ENCODE measurements around the gene MAN2A1.

The MAN2A1 gene

DNA sequence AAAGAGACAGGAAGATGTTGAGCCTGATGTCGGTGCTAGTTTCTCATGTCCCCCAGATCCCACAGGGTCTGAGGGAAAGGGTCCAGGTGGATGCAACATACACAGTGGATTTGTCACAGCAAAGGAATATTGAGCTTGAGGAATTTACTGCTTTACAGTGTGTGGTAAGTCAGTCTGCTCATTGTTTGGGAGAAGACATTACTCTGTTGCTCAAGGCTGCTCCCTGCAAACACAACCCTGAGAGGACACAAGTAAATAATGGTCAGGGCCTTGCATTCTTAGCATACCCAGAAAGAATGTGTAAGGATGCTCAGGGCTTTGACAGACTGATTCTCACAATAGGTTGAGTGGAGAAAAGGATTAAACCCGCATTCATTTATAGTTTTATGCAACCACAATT is 7.3 kb upstream of the MAN2A1 start:
- DNase-seq = no peak

DNA sequence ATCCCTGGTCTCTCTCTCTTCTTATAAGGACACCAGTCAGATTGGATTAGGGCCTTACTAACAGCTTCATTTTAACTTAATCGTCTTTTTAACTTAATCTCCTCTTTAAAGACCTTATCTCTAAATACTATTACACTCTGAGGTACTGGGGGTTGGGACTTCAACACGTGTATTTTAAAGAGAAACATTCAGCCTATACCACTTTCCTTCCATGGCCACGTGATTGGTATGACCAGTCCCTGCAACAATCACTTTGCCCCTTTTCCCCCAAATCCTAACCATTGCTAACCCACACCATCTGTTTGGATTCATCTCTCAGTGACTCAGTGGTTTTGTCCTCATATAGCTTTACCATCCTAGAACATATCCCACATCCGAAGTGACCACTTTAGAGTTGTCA is 3.8 kb upstream of the MAN2A1 start:
- no peak for DNase-seq

DNA sequence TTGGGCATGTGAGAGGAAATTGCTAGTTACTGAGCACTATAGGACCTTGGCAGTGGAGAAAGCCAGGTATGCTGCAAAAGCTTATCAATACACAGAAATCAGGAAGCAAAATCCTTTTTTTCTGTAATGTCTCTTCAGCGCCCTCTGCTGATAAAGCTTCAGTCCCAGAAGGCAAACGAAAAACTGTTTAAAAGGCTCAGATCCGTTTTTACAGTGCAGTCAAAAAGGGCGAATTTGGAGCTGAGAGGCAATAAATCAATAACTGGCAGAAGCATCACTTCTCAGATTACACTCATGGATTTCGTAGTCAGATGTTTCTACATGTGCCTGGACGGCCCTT is 1.1 kb upstream of the MAN2A1 start:
- DNase-seq = peak; percentile 32

DNA sequence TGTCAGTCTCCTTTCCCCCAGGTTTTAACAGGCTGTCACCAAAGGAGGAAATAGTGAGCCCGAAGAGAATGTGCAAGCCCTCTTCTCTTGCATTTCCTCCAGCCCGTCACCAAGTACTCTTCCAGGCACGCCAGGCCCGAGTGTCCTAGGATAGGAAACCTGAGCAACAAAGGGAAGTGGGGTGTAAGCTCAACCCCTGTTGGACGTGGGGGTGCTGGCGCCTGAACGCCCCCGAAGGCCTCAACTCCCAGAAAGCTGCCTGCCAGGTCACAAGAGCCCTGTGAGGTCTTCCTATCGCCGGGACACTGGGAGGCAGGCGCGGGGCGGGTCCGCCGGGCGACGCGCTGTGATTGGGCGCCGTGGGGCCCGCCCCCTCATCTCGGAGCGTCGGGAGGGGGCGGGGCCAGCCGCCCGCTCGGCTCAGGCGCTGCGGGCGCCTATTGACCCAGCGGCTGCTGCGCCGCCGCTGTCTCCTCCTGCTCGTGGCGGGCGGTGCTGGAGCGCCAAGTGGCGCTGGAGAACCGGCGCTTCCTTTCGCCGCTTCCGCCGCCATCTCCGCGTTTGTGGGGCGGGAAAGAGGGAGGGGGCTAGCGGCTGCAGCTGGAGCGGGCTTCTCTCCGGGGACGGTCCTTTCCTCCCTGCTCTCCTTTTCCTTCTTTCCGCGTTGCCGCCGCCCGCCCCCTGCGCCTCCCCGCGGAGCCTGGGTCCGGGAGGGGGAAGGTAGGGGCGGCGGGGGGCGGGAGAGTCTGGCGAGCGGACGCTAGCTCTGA is 572 bp upstream of the MAN2A1 start:
- peak; percentile 78 for DNase-seq

DNA sequence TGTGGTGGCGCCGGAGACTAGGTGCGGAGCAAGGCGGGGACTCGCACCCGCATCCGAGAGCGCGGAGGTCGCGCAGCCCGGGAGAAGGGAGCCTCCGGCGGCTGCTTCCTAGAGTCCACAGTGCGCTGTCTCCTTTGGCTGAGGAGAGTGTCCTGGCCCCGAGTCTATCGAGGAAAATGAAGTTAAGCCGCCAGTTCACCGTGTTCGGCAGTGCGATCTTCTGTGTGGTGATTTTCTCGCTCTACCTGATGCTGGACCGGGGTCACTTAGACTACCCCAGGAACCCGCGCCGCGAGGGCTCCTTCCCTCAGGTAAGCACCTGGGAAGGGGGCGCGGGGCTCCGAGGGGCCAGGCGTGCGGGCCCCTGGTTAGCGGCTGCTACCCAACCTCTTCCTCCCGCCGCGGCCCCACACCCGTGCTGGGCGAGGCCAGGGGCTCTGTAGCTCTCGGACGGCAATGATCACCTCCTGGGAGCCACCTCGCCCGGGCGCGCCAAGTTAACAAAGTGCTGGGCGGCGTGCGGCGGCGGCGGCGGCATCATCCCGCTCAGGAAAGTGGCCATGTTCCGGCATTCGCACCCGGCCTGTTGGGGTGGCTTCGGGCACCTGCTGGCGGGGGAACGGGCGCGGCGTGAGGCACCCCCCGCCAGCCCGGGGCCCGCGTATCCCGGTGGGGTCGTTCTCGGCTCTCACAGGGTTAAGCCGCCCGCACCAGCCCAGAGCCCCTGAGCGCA is 681 bp downstream of the MAN2A1 start:
- no peak for DNase-seq

DNA sequence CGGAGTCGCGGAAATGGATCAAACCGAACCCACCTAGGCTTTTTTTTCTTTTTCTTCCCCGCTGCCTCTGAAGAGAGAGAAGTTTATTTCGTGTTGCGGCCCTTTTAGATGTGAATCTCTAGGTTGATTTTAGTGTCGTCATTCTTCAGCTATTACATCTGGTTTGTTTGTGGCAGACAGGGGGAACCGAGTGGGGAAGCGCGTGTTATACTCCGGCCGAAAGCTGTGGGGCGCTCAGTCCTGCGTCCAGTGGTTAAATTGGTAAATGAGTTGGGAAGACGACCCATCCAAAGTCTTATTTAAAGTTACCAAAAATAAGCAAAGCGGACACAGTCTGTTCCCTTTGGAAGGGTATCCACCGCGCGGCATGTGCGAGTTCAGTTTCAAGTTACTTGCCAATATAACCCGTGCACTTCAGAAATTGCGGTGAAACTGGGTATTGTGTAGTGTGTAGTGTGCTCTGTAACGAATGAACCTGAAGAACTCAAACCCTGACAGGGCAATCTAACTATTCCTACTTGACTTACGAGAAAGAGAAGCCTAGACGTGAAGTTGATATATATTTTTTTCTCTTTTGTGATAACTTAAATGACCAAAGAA is 1.3 kb downstream of the MAN2A1 start:
- peak; percentile 20 for DNase-seq

DNA sequence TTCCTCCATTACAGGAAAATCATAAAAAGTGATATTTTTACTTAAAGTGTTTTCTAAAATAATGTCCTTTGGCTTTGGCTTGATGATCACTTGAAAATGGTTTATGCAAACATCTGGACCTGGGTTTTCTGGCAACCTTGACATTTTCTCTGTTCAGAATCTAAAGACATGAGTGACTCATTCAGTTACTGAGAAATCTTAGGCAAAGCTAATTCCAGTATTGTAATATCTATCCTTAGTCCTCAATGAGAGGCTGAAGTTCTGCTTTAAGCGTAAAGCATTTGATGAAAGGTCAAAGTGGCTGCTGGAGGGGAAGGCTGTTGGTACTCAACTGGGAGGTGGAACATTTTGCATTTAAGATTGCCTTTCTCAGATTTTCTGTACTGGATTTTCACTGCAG is 2.3 kb downstream of the MAN2A1 start:
- no peak for DNase-seq

DNA sequence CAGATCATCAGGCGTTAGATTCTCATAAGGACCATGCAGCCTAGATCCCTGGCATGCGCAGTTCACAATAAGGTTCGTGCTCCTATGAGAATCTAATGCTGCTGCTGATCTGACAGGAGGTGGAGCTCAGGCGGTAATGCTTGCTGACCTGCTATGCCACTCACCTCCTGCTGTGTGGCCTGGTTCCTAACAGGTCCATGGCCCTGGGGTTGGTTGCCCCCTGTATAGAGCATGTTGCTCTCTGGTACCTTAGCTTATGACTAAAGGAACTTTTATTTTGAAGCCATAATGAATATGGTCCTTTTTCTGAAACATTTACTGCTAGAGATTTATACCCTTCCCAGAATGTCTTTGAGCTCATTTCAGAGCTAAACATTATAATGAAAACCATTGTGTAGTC is 3.1 kb downstream of the MAN2A1 start:
- no peak for DNase-seq

DNA sequence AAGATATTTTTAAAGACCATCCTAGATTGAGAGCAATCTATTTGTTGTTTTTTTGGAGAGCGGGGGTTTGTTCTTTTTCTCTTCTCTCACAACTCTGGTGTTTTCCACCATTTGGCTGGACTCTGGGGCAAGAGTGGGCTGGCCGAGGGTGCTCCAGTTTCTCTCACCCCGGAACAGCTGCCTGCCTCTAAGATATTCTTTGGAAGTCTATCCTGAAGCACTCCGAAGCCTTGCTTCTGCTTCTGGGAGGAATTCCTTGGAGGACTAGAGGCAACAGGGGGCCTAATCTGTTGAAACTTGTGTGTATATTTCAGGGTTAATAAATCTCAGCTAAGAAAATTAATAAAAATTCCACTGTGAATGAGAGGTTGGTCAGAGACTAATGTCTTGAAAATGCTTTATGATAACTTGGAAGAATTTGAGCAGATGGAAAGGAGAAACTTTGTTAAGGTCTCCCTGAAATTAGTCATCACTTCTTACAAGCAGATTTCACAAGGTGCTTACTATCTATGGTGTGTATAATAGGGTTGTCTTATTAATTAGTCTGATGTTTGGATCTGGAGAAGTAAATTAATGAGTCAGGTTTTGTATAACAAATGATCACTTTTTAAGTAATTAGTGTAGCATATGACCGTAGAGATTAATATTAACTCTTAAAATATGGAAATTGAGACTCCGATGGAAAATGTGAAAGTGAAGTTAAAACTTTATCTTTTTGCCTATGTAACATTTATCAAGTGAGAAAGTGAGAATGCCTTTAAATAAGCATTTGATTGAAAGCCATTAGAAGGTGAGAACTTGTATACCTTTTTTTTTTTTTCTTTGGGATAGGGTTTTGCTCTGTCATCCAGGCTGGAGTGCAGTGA is 4.0 kb downstream of the MAN2A1 start:
- no peak for DNase-seq

DNA sequence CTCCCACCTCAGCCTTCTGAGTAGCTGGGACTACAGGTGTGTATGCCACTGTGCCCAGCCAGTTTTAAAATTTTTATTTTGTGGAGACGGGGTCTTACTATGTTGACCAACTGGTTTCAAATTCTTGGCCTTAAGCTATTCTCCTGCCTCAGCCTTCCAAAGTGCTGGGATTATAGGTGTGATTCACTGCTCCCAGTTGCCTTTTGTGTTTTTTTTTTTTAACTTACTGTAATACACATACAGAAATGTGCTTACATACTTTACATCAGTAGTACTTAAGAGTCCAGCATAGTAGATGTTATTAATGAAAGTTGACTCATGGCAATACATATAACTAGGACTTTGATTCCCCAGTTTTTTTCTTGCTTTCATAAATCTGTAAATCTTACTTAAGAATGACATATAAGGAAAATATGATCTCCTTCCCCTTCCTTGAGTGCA is 4.7 kb downstream of the MAN2A1 start:
- no peak for DNase-seq

DNA sequence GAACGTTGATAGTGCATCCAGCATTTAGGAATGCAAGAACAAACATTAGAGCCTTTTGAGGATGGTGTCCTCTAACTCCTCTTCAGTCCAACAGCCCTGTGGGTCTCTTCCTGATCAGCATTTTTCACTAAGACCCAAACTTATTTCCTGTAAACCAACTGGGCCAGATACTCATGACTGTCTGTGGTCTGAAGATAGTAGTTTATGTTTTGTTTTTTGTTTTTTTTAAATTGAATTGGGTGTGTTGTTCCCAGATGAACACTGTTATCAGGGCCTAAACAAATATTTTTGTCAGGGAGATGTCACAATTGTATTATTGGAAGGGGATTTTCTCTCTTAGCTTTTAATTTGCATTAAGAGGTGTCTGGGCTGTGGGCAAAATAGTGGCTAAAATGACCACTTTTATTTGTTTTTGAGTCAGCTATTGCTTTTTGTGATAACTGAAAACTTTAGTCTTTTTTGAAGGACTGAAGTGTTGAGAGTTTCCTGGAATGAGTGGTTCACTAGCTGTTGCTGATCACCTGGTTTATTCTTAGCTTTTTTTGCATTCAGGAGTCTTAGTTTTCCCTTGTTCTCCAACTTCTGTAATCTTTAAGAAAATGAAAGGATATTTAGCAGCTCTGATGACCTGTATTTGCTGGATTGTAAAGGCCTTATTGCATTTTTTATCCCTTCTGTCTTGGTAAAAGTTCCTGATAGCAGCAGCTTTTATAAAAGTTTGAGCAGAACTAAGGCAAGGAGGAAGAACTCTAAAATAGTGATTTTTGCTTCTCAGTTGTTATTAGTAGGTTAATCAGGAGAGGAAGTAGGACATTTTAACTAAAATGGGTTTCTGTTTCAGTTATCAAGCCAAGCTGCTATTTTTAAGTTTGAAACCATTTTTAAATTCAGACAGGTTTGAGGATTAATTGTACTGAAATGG is 5.5 kb downstream of the MAN2A1 start:
- no peak for DNase-seq

DNA sequence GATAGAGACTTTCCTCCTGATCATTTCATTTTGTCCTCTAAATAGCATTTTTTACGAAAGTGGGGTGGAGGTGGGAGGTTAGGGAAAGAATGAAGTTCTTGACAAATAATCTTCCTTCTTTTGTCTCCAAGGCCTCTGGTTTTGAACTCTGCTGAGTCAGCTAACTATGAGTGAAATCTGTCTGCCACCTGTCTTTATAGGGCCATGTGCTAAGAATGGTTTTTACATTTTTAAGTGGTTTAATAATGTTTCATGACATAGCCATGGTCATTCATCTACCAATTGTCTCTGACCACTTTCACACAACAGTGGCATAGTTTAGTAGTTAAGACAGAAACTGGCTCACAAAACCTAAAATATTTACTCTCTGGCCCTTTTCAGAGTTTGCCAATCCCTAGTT is 7.6 kb downstream of the MAN2A1 start:
- DNase-seq = no peak

DNA sequence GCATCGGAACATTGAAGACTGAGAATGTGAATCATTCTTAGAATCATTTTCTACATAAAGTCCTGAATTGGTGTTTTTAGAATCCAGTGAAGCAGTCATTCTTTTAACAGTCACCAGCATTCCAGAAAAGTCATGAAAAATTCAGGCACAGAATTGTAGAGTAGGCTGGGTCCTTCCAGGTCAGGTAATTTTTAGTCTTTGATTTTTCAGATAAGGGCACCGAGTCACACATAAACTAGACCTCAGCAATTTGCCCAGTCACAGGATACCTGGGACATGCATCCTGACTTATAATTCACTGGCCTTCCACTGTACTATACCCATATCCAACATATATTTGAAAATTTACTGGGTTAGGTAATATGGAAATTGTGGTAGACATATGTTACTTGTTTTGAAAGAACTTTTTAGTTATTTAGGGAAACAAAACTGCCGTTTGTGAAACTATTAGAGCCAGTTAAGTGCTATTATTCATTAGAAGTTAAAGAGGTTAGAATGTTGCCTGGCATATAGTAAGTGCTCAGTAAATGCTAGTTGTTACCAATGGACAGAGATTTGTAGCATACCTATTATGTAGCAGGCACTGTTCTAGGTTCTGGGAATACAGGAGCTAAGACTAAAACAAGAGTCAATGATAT is 10.9 kb downstream of the MAN2A1 start:
- DNase-seq = no peak

DNA sequence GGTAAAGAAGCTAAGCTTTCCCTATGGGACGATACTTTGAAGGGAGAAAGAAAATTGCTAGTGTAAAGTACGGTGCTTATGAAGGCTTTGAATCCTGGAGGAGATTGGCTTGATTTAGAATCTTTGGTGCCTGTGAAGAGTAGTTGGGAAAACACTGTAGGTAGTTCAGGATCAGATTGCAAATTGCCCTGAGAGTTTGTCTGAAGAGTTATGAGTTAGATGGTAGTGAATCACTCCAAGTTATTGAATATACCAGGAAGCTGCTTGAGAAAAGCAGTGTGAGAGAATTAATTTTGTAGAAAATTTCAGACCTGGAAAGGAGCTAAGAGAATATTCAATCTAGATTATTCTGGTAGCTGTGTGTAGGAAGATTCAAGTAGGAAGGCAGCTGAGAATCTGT is 11.5 kb downstream of the MAN2A1 start:
- no peak for DNase-seq

DNA sequence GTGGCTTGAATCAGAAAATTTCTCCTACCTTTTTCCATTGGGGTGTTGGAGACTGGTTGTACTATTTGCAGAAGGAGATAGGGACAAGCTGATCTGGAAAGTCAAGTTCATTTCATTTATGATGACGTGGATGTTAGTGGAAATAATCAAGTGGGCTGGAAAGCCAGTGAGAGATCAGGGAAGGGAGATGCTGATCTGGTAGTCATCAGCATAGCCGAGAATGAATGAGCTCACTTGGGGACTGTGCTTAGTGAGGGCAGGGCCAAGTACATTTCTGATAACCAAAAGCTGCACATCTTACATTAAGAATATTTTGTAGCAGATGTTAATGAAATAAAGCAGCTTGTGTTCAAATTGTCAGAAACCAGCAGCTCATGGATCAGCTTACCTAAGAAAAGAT is 12.1 kb downstream of the MAN2A1 start:
- DNase-seq = no peak

DNA sequence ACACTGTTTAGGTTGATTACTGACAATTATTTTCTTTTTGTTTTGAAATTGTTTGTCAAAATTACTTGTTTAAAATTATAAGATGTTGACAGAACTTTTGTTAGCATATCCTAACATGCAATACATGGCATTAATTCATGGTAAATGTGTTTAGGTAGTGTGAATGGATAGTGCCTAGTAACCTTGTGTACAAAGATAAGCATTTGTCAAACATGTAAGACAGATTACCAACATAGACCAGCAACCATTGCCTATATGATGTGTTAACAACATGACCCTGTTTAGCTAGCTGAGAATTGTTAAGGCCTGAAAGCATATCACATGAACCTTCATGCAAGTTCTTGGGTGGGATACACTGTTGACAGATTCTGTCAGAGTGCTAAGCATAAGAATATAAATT is 13.4 kb downstream of the MAN2A1 start:
- DNase-seq = no peak

DNA sequence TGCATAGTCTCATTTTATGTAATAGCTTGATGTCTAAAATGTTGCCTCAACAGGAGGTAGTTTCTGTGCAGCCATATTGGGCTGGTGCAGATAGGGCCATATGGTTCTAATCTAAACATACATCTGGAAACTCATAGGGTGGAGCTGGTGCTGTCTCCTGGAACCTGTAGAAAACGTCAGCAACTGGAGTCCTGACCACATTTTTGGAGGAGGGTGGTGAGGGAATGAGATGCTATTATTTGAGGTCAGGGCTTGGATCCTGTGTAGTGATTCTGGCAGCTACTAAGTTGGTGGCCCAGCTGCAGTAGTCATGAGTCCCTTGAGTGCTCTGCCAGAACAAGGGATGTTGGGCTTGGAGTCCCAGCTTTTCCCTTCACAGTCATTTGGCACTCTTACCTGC is 14.1 kb downstream of the MAN2A1 start:
- no peak for DNase-seq

DNA sequence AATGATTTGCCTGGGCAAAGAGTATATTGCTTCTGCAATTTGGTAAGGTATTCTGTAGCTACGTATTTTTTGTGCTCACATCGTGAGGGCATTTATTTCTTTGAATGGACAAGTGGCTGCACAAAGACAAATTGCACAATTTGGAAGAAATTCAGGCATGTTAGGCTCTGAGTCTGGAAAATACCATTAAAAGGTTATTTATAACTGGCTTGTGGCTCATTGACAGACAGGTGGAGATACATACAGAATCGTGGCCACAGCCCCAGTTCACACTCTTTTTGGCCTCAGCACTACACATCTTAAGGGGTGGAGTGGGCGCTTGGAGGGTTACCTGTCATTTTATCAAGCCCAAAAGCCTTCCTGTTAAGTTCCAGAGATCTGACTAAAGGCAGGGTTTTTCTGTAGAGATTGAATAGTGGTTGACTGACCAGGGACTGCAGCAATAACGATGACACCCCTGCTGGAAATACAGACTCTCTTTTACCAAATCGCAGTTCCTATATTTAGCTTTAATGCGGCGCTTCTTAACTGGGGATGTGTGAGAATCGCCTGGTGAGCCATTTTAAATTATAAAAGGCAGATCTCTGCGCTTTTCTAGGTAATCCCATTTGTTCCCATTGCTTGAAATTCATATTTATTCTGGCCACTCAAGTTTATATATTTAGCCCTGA is 14.7 kb downstream of the MAN2A1 start:
- DNase-seq = no peak

DNA sequence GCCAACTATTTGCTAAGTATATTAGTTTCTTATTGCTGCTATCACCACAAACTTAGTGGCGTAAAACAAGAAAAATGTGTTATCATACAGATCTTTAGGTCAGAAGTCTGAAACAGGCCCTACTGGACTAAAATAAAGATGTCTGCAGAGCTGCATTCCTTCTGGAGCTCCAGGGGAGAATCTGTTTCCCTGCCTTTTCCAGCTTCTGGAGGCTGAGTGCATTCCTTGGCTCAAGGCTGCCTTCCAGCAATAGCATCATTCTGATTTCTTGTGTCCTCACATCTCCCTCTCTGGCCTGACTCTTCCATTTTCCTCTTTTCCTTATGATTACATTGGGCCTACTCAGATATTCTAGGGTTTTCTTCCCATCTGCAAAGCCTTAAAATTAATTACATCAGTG is 15.9 kb downstream of the MAN2A1 start:
- DNase-seq = no peak

DNA sequence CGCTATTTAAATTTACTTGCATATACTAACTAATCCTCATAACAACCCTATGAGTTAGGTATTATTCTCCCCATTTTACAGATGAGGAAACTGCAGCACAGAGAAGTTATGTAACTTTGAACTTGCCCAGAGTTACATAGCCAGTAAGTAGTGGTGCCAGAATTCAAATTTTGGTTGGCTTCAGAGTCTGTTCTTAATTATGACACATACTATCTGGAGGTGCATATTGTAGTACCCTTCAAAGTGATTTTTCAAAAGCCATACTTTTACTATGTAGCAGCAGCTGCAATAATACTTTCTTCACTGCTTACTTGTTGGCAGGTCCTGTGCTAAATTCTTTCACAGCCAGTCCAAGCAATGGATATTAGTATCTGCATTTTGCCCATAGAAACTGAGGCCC is 16.4 kb downstream of the MAN2A1 start:
- no peak for DNase-seq

DNA sequence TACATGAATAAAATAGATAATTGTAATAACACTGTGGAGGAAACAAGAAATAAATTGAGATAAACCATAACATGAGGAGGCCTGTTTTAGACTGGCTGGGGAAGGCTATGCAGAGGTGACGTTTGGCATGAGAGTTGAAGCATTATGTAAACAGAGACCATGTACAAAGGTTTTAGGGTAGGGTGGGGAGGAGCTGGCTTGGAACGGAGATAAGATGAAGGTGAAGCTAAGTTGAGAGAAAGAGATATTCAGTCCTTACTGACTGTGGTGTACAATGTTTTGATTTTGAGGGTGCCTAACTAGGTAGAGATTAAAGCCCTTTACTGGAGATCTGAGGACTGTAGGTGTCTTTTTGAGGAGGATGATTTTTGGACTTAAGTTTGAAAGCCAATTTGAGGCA is 17.8 kb downstream of the MAN2A1 start:
- no peak for DNase-seq

Data from DMS153 (cell line).